Stimulated activated naive CD4-positive, alpha-beta T cell (primary cell): ENCODE data around the gene ABCA1.
"Not testable (repeated sequence)": the region's sequence is repeated elsewhere in the genome, so short reads cannot be mapped to it uniquely, and the experiment has no call there.

Experiments used
- DNase-seq, 6 experiments: peaks; one replicate each; lab custom pipeline; 2025; lab: John Stamatoyannopoulos, UW

ABCA1 gene

GRCh38 chr9:104944871-104945270 is 16.9 kb upstream of the ABCA1 start:
- DNase-seq: no peak

- DNase-seq: no peak
Observed at GRCh38 chr9:104944356-104944755, 16.4 kb upstream of the ABCA1 start.

GRCh38 chr9:104941597-104941996 is 13.6 kb upstream of the ABCA1 start:
- DNase-seq: no peak

GRCh38 chr9:104936291-104936690 is 8.3 kb upstream of the ABCA1 start:
- DNase-seq: no peak

GRCh38 chr9:104935501-104935810 is 7.5 kb upstream of the ABCA1 start:
- not testable (repeated sequence) for DNase-seq

- DNase-seq: no peak
Observed at GRCh38 chr9:104934691-104935500, 6.9 kb upstream of the ABCA1 start.

GRCh38 chr9:104933091-104933490 is 5.1 kb upstream of the ABCA1 start:
- DNase-seq: not testable (repeated sequence)

- no peak for DNase-seq
Observed at GRCh38 chr9:104931256-104931655, 3.3 kb upstream of the ABCA1 start.

GRCh38 chr9:104927216-104927911 is 591 bp downstream of the ABCA1 start:
- DNase-seq: peak in 4 of 6 experiments; percentile 21 to 70 (median 40)

GRCh38 chr9:104923740-104924139 is 4.2 kb downstream of the ABCA1 start:
- DNase-seq: no peak

- no peak for DNase-seq
Observed at GRCh38 chr9:104923289-104923688, 4.7 kb downstream of the ABCA1 start.

GRCh38 chr9:104922748-104923147 is 5.2 kb downstream of the ABCA1 start:
- DNase-seq: not testable (repeated sequence)

- DNase-seq: no peak
Observed at GRCh38 chr9:104921067-104921741, 6.8 kb downstream of the ABCA1 start.

GRCh38 chr9:104915753-104916152 is 12.2 kb downstream of the ABCA1 start:
- no peak for DNase-seq

GRCh38 chr9:104915049-104915448 is 12.9 kb downstream of the ABCA1 start:
- DNase-seq: no peak

- no peak for DNase-seq
Observed at GRCh38 chr9:104914466-104914865, 13.5 kb downstream of the ABCA1 start.

GRCh38 chr9:104912606-104913005 is 15.3 kb downstream of the ABCA1 start:
- DNase-seq: no peak

GRCh38 chr9:104911032-104911607 is 16.8 kb downstream of the ABCA1 start:
- DNase-seq: no peak

GRCh38 chr9:104907278-104907951 is 20.5 kb downstream of the ABCA1 start:
- no peak for DNase-seq

GRCh38 chr9:104906441-104907277 is 21.3 kb downstream of the ABCA1 start:
- DNase-seq: no peak

GRCh38 chr9:104905931-104906330 is 22.0 kb downstream of the ABCA1 start:
- no peak for DNase-seq
